NT2/D1 (cell line): ENCODE measurements around the gene C15orf39.

Experiments used
- YY1 ChIP-seq: IDR thresholded peaks from 2 replicates; pipeline ENCODE4 v1.6.1; 2011; ENCODE audit not compliant: insufficient read length, insufficient read depth
- ZNF274 ChIP-seq: IDR thresholded peaks from 2 replicates; pipeline ENCODE4 v1.6.1; 2011; ENCODE audit warnings: mild to moderate bottlenecking, low read depth, low read length

GRCh38 chr15:75235051-75235673 is 33.5 kb downstream of the C15orf39 start:
- TF ChIP-seq ZNF274, result no peak
- no peak for TF ChIP-seq YY1
